ENCODE results near the gene ANKRD29. TPM values are rescaled to one million over a fixed set of nuclear protein-coding genes. Genes with fewer than 3 reads are reported as not detected.
A peak's percentile ranks its signal among the peaks of the same experiment; 100 is the strongest.
"Not testable (repeated sequence)": the region's sequence is repeated elsewhere in the genome, so short reads cannot be mapped to it uniquely, and the experiment has no call there.

The ANKRD29 gene
- total and polyA plus RNA-seq, 12 donors: 2.1 to 11.5 (median 6.0) TPM

DNA sequence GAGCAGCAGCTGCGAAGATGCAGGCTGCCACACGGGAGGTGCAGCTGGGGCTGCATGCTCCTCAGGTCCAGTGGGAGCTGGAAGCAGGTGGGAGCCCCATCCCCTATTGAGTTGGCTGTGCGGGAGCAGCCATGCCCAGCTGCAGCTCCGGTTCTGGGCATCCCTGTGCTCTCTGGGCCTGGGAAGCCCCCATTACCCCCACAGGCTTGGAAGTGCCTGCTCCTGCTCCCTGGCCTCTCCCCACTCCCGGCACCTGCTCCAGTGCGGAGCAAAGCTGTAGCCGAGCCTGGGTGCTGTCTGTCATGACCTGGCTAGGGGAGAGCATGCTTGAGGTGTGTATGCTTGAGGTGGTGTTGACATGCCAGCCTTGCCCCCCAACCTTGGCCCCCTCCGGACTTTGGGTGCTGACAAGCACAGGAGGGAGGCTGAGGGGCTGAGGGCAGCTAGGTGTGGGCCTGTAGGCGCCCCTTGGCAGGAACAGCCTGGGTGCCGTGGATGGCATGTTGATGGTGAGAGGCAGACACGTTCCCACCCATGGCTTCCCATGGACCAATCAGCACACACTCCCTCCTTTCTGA lies 21.5 kb downstream of the ANKRD29 start:
- H3K27ac ChIP-seq: no peak overlapping the region
- H3K27me3 ChIP-seq: no peaks in the 10 kb centered on the region
- ATAC-seq (no peak), DNase-seq (no peak)
- intact Hi-C loops (cut with DNase I): no loop called here
- TF ChIP-seq, protein P1, sequence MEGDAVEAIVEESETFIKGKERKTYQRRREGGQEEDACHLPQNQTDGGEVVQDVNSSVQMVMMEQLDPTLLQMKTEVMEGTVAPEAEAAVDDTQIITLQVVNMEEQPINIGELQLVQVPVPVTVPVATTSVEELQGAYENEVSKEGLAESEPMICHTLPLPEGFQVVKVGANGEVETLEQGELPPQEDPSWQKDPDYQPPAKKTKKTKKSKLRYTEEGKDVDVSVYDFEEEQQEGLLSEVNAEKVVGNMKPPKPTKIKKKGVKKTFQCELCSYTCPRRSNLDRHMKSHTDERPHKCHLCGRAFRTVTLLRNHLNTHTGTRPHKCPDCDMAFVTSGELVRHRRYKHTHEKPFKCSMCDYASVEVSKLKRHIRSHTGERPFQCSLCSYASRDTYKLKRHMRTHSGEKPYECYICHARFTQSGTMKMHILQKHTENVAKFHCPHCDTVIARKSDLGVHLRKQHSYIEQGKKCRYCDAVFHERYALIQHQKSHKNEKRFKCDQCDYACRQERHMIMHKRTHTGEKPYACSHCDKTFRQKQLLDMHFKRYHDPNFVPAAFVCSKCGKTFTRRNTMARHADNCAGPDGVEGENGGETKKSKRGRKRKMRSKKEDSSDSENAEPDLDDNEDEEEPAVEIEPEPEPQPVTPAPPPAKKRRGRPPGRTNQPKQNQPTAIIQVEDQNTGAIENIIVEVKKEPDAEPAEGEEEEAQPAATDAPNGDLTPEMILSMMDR (IDR thresholded peaks at IDR 0.05): no peak
- H3K36me3 ChIP-seq: peaks cover 0 to 19% (median 0%) of the 10 kb centered on the region in 9 donors
- H3K4me3 ChIP-seq: no peak overlapping the region
- H3K4me1 ChIP-seq: no peaks in the 10 kb centered on the region
- peaks cover 0 to 11% (median 0%) of the 10 kb centered on the region in 11 donors for H3K9me3 ChIP-seq
- WGBS, 2 donors: 85 to 87% methylated on average over 11 of the region's 11 CpGs

DNA sequence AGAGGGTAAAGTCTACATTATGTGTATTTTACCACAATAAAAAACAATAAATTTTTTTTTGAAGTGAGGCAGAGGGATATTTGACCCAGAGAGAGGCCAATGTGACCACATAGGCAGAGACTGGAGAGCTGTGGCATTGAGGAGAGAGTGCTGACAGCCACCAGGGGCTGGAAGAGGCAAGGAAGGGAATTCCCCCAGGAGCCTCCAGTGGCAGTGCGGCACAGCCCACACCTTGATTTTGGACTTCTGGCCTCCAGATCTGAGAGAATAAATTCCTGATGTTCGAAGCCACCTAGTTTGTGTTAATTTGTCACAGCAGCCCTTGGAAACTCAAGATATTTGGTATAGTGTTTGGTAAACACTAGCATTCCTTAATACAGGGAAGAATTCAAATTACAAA lies 22.7 kb downstream of the ANKRD29 start:
- intact Hi-C loops (cut with DNase I): no loop called here
- no peak overlapping the region for H3K4me3 ChIP-seq
- peaks cover 0 to 10% (median 0%) of the 10 kb centered on the region in 9 donors for H3K36me3 ChIP-seq
- WGBS, 2 donors: 71 to 81% methylated on average over 2 of the region's 2 CpGs
- TF ChIP-seq, protein P1 (IDR thresholded peaks at IDR 0.05): peak in 1 of 9 donors; percentile 32
- no peaks in the 10 kb centered on the region for H3K4me1 ChIP-seq
- H3K27me3 ChIP-seq: no peaks in the 10 kb centered on the region
- DNase-seq: no peak
- no peak overlapping the region for H3K27ac ChIP-seq
- ATAC-seq: no peak
- peaks cover 0 to 11% (median 0%) of the 10 kb centered on the region in 11 donors for H3K9me3 ChIP-seq

DNA sequence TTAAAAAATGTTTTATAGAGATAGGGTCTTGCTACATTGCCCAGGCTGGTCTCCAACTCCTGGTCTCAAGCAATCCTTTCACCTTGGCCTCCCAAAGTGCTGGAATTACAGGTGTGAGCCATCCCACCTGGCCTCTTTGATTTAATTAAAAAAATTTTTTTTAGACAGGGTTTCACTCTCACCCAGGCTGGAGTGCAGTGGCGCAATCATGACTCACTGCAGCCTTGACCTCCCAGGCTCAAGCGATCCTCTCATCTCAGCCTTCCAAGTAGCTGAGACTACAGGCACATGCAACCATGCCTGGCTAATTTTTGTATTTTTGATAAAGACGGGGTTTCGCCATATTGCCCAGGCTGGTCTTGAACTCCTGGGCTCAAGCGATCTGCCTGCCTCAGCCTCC lies 26.3 kb downstream of the ANKRD29 start:
- DNase-seq; ATAC-seq; H3K27me3 ChIP-seq; intact Hi-C loops (cut with DNase I); H3K4me1 ChIP-seq; H3K9me3 ChIP-seq; H3K4me3 ChIP-seq; H3K27ac ChIP-seq: not testable (repeated sequence)
- 92 to 95% methylated on average over 5 of the region's 5 CpGs for WGBS, 2 donors
- H3K36me3 ChIP-seq: peaks cover 0 to 16% (median 0%) of the 10 kb centered on the region in 9 donors

DNA sequence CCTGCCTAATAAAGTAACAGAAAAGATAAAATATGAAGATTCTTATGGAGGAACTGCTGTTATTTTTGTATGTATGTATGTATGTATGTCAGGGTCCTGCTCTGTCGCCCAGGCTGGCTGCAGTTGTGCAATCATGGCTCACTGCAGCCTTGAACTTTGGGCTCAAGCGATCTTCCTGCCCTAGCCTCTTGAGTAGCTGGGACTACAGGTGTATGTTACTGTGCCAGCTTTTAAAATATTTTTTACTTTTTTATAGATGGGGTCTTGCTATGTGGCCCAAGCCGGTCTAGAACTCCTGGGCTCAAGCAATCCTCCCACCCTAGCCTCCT lies 26.7 kb downstream of the ANKRD29 start:
- no peak for DNase-seq
- TF ChIP-seq, protein P1 (IDR thresholded peaks at IDR 0.05): no peak
- no peaks in the 10 kb centered on the region for H3K9me3 ChIP-seq
- H3K36me3 ChIP-seq: peaks cover 0 to 16% (median 0%) of the 10 kb centered on the region in 9 donors
- intact Hi-C loops (cut with DNase I): no loop called here
- no peaks in the 10 kb centered on the region for H3K27me3 ChIP-seq
- WGBS, 2 donors: 89 to 99% methylated on average over 3 of the region's 3 CpGs
- ATAC-seq: no peak
- H3K4me1 ChIP-seq: peaks cover 0 to 3% (median 0%) of the 10 kb centered on the region in 9 donors
- no peak overlapping the region for H3K4me3 ChIP-seq
- H3K27ac ChIP-seq: no peak overlapping the region

DNA sequence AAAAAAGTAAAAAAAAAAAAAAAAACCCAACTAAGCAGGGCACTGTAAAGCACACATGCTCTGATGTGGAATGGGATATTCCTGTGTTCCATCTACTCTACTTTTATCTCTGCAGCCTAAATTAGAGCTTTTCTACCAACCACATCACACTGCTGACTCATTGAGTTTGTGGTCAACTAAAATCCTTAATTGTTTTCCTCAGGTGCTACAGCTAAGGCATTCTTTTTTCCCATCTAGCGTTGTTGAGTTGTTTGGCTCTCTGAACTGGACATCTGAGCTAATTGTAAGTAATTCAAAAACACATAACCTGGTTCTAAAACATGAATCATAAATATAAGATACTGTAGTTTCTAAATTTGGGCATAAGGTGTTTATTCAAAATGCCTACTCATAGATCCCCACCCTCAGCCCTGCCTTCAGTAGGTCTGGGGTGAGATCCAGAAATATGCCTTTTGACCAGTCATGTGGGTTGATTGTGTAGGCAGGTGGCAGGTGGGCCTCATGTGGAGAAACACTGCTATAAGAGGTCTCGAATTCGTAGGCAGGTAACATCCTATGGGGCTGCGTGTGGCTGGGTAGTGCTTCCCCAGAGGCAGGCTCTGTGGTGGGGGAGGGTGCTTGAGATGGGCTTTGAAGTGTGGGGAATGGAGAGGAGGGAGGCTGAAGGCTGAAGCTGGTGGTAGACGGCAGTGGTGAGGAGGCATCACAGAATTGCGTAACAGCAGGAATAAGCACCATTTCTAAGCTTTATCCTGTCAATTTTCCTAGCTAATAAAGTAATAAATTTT lies 27.2 kb downstream of the ANKRD29 start:
- ATAC-seq (no peak), DNase-seq (no peak)
- TF ChIP-seq, protein P1 (IDR thresholded peaks at IDR 0.05): no peak
- peaks cover 0 to 16% (median 0%) of the 10 kb centered on the region in 9 donors for H3K36me3 ChIP-seq
- WGBS, 2 donors: 88 to 93% methylated on average over 6 of the region's 6 CpGs
- intact Hi-C loops (cut with DNase I): no loop called here
- no peaks in the 10 kb centered on the region for H3K27me3 ChIP-seq
- no peak overlapping the region for H3K27ac ChIP-seq
- H3K4me1 ChIP-seq: peaks cover 0 to 3% (median 0%) of the 10 kb centered on the region in 9 donors
- no peak overlapping the region for H3K4me3 ChIP-seq
- H3K9me3 ChIP-seq: no peaks in the 10 kb centered on the region

All from heart right ventricle (tissue), 16 donors.